ENCODE data around the gene KIAA0586. TPM values are rescaled to one million over a fixed set of nuclear protein-coding genes. Genes with fewer than 3 reads are reported as not detected.
A peak's percentile ranks its signal among the peaks of the same experiment; 100 is the strongest.

The KIAA0586 gene
- total and polyA plus RNA-seq, 10 of the 15 experiments (the other 5 are each of a cell fraction or from before 2014, with no cell fraction given), result 7.1 to 27.6 (median 19.1) TPM

DNA sequence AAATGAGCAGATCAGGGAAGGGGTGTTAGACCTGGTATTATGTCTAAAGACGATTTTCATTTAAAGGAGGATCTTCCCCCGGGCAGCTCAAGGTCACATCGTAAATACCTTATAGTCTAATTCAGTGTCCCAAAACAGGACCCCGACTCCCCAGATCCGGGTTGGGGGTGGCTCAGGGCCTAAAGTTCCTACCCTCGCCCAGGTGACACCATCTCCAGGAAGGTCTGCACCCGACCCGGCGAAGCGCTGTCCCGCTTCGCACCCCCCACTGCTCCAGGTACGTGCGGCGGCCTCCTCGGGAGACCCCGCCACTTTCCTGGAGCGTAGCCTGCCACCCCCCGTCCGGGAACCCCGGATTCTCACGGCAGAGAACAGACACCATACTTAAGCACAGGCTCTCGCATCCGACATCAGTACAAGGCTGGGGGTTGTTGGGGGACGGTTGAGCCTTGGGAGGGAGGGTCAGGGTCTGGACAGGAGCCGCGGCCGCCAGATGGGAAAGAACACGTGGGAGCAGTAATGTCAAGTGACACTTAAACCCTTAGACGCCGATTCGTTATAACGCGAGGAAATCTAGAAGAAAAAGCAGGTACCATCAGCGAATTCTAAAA is 744 bp upstream of the KIAA0586 start (continued):
- TF ChIP-seq, protein P1, sequence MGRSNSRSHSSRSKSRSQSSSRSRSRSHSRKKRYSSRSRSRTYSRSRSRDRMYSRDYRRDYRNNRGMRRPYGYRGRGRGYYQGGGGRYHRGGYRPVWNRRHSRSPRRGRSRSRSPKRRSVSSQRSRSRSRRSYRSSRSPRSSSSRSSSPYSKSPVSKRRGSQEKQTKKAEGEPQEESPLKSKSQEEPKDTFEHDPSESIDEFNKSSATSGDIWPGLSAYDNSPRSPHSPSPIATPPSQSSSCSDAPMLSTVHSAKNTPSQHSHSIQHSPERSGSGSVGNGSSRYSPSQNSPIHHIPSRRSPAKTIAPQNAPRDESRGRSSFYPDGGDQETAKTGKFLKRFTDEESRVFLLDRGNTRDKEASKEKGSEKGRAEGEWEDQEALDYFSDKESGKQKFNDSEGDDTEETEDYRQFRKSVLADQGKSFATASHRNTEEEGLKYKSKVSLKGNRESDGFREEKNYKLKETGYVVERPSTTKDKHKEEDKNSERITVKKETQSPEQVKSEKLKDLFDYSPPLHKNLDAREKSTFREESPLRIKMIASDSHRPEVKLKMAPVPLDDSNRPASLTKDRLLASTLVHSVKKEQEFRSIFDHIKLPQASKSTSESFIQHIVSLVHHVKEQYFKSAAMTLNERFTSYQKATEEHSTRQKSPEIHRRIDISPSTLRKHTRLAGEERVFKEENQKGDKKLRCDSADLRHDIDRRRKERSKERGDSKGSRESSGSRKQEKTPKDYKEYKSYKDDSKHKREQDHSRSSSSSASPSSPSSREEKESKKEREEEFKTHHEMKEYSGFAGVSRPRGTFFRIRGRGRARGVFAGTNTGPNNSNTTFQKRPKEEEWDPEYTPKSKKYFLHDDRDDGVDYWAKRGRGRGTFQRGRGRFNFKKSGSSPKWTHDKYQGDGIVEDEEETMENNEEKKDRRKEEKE (IDR thresholded peaks at IDR 0.05), result no peak
- TF ChIP-seq ZNF274 (IDR thresholded peaks at IDR 0.05; ENCODE audit: insufficient read depth, insufficient read length), result no peak
- TF ChIP-seq ZNF217 (IDR thresholded peaks at IDR 0.05), result no peak
- peak; percentile 31; the same call in 1 of the 2 replicates for TF ChIP-seq TCF12 (IDR thresholded peaks at IDR 0.05; ENCODE audit: low read depth, low read length)
- TF ChIP-seq, protein P2, sequence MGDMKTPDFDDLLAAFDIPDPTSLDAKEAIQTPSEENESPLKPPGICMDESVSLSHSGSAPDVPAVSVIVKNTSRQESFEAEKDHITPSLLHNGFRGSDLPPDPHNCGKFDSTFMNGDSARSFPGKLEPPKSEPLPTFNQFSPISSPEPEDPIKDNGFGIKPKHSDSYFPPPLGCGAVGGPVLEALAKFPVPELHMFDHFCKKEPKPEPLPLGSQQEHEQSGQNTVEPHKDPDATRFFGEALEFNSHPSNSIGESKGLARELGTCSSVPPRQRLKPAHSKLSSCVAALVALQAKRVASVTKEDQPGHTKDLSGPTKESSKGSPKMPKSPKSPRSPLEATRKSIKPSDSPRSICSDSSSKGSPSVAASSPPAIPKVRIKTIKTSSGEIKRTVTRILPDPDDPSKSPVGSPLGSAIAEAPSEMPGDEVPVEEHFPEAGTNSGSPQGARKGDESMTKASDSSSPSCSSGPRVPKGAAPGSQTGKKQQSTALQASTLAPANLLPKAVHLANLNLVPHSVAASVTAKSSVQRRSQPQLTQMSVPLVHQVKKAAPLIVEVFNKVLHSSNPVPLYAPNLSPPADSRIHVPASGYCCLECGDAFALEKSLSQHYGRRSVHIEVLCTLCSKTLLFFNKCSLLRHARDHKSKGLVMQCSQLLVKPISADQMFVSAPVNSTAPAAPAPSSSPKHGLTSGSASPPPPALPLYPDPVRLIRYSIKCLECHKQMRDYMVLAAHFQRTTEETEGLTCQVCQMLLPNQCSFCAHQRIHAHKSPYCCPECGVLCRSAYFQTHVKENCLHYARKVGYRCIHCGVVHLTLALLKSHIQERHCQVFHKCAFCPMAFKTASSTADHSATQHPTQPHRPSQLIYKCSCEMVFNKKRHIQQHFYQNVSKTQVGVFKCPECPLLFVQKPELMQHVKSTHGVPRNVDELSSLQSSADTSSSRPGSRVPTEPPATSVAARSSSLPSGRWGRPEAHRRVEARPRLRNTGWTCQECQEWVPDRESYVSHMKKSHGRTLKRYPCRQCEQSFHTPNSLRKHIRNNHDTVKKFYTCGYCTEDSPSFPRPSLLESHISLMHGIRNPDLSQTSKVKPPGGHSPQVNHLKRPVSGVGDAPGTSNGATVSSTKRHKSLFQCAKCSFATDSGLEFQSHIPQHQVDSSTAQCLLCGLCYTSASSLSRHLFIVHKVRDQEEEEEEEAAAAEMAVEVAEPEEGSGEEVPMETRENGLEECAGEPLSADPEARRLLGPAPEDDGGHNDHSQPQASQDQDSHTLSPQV (IDR thresholded peaks at IDR 0.05), result no peak
- TF ChIP-seq, protein P3, sequence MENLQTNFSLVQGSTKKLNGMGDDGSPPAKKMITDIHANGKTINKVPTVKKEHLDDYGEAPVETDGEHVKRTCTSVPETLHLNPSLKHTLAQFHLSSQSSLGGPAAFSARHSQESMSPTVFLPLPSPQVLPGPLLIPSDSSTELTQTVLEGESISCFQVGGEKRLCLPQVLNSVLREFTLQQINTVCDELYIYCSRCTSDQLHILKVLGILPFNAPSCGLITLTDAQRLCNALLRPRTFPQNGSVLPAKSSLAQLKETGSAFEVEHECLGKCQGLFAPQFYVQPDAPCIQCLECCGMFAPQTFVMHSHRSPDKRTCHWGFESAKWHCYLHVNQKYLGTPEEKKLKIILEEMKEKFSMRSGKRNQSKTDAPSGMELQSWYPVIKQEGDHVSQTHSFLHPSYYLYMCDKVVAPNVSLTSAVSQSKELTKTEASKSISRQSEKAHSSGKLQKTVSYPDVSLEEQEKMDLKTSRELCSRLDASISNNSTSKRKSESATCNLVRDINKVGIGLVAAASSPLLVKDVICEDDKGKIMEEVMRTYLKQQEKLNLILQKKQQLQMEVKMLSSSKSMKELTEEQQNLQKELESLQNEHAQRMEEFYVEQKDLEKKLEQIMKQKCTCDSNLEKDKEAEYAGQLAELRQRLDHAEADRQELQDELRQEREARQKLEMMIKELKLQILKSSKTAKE (IDR thresholded peaks at IDR 0.05; ENCODE audit: low read depth, poor library complexity, severe bottlenecking), result no peak
- TF ChIP-seq PML (IDR thresholded peaks at IDR 0.05; ENCODE audit: low read length), result peak; percentile 4; the same call in 1 of the 2 replicates
- TF ChIP-seq ZBED1 (IDR thresholded peaks at IDR 0.05; ENCODE audit: borderline replicate concordance), result no peak
- TF ChIP-seq EED (IDR thresholded peaks at IDR 0.05; ENCODE audit: low read depth), result no peak
- TF ChIP-seq, protein P4, sequence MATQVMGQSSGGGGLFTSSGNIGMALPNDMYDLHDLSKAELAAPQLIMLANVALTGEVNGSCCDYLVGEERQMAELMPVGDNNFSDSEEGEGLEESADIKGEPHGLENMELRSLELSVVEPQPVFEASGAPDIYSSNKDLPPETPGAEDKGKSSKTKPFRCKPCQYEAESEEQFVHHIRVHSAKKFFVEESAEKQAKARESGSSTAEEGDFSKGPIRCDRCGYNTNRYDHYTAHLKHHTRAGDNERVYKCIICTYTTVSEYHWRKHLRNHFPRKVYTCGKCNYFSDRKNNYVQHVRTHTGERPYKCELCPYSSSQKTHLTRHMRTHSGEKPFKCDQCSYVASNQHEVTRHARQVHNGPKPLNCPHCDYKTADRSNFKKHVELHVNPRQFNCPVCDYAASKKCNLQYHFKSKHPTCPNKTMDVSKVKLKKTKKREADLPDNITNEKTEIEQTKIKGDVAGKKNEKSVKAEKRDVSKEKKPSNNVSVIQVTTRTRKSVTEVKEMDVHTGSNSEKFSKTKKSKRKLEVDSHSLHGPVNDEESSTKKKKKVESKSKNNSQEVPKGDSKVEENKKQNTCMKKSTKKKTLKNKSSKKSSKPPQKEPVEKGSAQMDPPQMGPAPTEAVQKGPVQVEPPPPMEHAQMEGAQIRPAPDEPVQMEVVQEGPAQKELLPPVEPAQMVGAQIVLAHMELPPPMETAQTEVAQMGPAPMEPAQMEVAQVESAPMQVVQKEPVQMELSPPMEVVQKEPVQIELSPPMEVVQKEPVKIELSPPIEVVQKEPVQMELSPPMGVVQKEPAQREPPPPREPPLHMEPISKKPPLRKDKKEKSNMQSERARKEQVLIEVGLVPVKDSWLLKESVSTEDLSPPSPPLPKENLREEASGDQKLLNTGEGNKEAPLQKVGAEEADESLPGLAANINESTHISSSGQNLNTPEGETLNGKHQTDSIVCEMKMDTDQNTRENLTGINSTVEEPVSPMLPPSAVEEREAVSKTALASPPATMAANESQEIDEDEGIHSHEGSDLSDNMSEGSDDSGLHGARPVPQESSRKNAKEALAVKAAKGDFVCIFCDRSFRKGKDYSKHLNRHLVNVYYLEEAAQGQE (IDR thresholded peaks at IDR 0.05; ENCODE audit: low read depth, low read length), result no peak
- TF ChIP-seq SMAD5 (IDR thresholded peaks at IDR 0.05; ENCODE audit: low read depth), result 0 out of 2 replicates have a peak, but pooled peaks have one; percentile 48
- TF ChIP-seq, protein P5, sequence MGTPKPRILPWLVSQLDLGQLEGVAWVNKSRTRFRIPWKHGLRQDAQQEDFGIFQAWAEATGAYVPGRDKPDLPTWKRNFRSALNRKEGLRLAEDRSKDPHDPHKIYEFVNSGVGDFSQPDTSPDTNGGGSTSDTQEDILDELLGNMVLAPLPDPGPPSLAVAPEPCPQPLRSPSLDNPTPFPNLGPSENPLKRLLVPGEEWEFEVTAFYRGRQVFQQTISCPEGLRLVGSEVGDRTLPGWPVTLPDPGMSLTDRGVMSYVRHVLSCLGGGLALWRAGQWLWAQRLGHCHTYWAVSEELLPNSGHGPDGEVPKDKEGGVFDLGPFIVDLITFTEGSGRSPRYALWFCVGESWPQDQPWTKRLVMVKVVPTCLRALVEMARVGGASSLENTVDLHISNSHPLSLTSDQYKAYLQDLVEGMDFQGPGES (IDR thresholded peaks at IDR 0.05), result no peak
- peak; percentile 95 for TF ChIP-seq RAD51 (IDR thresholded peaks at IDR 0.05)
- TF ChIP-seq, protein P6, sequence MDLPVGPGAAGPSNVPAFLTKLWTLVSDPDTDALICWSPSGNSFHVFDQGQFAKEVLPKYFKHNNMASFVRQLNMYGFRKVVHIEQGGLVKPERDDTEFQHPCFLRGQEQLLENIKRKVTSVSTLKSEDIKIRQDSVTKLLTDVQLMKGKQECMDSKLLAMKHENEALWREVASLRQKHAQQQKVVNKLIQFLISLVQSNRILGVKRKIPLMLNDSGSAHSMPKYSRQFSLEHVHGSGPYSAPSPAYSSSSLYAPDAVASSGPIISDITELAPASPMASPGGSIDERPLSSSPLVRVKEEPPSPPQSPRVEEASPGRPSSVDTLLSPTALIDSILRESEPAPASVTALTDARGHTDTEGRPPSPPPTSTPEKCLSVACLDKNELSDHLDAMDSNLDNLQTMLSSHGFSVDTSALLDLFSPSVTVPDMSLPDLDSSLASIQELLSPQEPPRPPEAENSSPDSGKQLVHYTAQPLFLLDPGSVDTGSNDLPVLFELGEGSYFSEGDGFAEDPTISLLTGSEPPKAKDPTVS (IDR thresholded peaks at IDR 0.05; ENCODE audit: low read depth, low read length), result no peak
- peak; percentile 63 for TF ChIP-seq POLR2A (IDR thresholded peaks at IDR 0.05; ENCODE audit: low read depth, low read length)

Measured in GM12878 (cell line).